Measurements from ENCODE around the gene UBE2U.

Gene UBE2U

DNA sequence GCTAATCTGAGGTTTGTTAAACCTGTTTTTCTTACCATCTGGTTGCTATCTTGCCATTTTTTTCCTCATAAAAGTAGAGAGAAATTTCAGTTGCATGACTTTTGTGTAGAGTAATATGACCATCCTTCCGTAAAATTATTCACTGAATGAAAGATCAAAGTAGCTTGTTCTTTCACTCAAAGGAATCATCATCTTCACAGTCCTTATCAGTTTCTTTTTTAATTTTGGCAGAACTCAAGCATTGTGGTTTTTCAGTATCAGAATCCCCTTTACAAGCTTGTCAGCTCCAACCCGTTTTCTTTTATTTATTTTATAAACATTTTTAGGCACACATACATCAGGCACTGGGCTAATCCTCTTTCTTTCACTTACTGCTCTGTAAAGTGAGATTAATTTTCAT, 91.7 kb downstream of the UBE2U start:
- DNase-seq (ENCODE audit: low spot score), result no peak

DNA sequence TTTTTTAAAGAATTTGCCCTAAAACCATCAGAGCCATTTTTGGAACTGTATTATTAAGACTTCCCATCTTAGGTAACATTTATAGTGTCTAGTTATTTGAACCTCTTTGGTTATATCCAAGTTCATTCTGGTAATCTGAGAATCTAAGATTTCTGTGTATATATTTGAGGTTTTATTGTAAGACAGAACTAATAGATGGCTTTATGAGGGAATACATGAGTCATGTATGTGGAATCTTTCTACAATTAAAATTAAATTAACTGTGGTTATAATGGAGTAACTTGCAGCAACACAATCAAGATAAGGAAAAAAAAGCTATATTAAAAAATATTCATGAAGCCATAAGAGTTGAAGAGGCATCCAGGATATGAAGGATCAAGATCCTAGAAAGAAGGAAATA, 92.1 kb downstream of the UBE2U start:
- DNase-seq (ENCODE audit: low spot score), result no peak

DNA sequence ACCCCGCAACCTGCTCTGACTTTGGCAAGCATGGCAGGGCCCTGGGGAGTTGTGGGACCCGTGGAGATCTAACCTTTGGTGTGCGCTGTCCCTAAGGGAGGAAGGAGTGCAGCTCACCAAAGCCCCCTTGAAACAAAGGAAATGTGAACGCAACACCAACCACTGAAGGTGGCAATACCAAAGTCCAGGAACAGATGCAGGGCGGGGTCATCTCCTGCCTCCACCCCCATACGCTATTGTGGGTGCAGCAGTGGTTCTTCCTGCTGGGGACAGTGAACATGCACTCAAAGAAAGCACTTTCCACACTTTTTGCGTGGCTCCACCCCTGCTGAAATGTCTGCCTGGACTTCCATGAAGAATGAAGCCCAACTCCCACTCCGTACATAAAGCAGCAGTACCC, 93.0 kb downstream of the UBE2U start:
- no peak for DNase-seq (ENCODE audit: low spot score)

DNA sequence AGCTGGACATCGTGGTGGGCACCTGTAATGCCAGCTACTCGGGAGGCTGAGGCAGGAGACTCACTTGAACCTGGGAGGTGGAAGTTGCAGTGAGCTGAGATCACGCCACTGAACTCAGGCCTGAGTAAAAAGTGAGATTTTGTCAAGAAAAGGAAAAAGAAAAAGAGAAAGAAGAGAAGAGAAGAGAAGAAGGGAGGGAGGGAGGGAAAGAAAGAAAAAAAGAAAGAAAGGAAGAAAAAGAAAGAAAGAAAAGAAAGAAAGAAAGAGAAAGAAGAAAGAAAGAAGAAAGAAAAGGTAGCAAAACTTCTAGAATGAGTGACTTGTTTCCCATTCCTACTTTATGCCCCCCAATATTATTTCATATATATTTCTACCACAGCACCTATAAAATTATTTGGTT, 98.8 kb downstream of the UBE2U start:
- no peak for DNase-seq (ENCODE audit: low spot score)

- DNase-seq (ENCODE audit: low spot score), result no peak
Measured at GRCh38 chr1:64302971-64303370, 99.5 kb downstream of the UBE2U start.

DNA sequence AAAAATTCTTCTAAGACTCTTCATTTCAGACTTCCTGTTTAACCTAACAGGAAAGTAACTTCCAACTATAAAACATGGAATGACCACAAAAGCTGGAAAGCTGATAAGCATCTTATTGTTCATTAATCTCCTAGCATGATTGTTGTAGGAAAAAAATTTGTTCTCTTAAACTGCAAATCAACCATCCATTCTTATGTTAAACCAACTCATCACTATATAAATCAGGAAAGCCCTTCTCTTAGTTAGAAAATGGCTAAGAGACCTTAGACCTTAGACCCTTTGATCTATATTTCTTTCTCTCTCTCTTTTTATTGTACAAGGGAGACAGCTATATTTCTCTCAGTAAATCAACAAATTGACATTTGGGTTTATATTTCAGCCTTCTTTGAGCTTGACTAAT, 101.4 kb downstream of the UBE2U start:
- DNase-seq (ENCODE audit: low spot score), result no peak

DNA sequence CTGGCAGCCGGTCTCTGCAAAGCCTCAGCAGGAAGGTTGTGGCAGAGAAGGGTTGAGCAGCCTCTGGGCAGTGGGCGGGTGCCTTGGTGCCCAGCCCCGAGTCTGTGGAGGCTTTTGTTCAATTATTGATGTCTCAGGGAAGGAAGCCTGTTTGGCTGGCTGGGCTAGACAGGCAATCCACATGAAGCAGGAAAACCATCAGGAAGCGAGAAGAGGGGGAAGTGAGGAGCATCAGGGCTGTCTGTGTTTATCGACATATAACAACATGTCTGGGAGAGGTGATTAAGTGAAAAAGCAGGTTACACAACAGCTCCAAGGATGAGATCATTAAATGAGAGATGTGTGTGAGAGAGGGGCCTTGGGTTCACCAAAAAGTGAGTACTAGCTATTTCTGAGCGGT, 105.4 kb downstream of the UBE2U start:
- DNase-seq (ENCODE audit: low spot score), result no peak

DNA sequence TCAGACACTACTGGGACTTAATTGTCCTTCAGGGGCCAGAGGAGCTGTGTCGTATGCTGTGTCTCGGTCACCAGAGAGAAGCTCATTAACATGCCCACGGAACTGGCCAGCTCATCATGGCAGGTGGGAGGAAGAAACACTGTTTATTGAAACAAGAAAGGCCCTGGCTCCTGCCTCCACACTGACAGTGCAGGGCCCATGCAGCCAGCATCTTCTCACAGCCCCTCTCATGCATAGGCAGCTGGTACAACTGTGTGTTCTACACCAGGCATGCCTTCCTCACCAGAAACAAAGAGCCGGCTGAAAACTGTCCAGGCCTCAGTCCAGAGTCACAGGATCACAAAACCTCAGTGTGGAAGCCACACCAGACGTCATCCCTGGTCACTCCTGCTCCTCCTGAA, 106.0 kb downstream of the UBE2U start:
- DNase-seq (ENCODE audit: low spot score), result no peak

- DNase-seq (ENCODE audit: low spot score), result no peak
Measured at GRCh38 chr1:64310760-64311159, 107.3 kb downstream of the UBE2U start.

DNA sequence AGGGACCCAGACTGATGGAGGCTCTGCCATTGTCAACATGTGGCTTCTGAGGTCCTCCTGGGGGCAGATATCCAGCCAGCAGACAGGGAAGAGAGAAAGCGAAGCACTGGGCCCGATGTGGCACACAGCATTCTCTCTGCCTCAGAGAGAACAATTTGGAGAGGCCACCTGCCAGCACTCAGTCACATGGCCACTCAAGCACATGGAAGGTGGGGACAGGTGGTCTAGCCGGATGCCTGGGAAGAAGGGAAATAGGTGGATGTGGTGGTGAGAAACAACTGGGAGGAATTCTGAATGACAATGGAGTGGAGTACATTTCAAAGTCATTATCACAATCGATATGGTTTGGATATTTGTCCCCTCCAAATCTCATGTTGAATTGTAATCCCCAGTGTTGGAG, 109.0 kb downstream of the UBE2U start:
- DNase-seq (ENCODE audit: low spot score), result no peak

DNA sequence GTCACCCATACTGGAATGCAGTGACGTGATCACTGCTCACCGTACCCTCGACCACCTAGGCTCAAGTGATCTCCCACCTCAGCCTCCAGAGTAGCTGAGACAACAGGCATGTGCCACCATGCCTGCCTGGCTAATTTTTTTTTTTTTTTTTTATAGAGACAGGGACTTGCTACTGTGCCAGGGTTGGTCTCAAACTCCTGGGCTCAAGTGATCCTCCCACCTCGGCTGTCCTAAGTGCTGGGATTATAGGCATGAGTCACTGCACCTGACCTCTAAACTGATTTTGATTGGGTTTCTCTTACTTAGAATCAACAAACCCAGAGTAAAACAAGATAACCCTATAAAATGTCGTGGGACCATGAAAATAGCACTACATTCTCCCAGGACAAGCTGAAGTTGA, 112.0 kb downstream of the UBE2U start:
- no peak for DNase-seq (ENCODE audit: low spot score)
